Subcutaneous adipose tissue (tissue), 4 donors: Measurements from ENCODE around the gene UGDH. TPM values are rescaled to one million over a fixed set of nuclear protein-coding genes. Genes with fewer than 3 reads are reported as not detected.

Experiments used
- CTCF ChIP-seq: fragments of 450-650 bp; IDR thresholded peaks from one replicate; pipeline ENCODE4 v1.5.1; 2016; ENCODE audit warnings: low read depth, mild to moderate bottlenecking, control low read depth, antibody characterized with exemption, moderate library complexity
- total RNA-seq, 4 donors: library from RNA; depleted of rRNA; stranded (reverse); fragments of >200 nt; gene quantifications; one replicate each; pipeline ENCODE4 v1.1.0, GENCODE V29; 2016

UGDH gene
- 100 to 1,000 TPM in 2 of 4 donors, 10 to 100 TPM in 2; 37.3 to 122 (median 84.2) TPM for total RNA-seq

GRCh38 chr4:39527296-39528060 lies at the start of gene UGDH:
Gene UGDH, minus strand, starts transcription at chr4:39527439. Its CDS starts 5,927 bp downstream, at chr4:39521512.
- TF ChIP-seq CTCF, result no peak

DNA sequence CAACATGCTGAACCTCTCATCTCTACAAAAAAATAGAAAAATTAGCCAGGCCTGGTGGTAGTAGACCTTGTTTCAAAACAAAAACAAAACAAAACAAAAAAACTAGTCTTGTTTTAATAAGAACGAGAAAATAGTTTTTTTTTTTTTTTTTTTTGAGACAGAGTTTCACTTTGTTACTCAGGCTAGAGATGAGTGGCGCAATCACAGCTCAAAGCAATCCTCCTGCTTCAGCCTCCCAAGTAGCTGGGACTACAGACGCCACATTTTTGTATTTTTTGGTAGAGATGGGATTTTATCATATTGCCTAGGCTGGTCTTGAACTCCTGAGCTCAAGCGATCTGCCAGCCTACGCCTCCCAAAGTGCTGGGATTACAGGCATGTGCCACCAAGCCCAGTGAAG lies 47.7 kb upstream of the UGDH start:
- TF ChIP-seq CTCF, result no peak

DNA sequence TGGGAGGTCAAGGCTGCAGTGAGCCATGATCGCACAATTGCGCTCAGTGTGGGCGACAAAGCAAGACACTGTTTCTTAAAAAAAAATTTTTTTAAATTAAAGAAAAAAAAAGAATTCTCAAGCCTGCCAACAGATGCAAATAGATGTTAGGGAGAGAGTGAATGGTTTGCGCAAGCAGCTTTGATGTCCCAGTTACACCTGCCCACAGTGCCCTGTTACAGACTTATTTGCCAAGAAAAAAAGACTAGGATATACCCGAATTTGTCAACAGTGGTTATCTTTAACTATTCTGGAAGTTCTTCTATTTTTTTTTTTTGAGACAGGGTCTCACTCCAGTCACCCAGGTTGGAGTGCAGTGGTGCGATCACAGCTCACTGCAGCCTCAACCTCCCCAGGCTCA lies 44.3 kb upstream of the UGDH start:
- TF ChIP-seq CTCF, result no peak

DNA sequence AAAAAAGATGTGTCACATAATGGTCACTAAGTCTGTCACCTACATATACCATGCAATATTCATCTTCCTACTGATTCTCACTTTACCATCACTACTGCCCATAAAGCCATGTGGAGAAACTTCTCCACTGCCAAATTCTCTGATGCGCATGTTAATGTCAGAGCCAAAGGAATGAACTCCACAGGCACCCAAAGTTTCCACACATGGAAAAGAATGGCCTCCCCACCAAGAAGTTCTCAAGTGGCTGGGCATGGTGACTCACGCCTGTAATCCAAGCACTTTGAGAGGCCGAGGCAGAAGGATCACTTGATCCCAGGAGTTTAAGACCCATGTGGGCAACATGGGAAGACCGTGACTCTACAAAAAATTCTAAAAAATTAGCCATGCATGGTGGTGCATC lies 43.8 kb upstream of the UGDH start:
- no peak for TF ChIP-seq CTCF

- no peak for TF ChIP-seq CTCF
Observed at GRCh38 chr4:39569209-39569608, 42.0 kb upstream of the UGDH start.

DNA sequence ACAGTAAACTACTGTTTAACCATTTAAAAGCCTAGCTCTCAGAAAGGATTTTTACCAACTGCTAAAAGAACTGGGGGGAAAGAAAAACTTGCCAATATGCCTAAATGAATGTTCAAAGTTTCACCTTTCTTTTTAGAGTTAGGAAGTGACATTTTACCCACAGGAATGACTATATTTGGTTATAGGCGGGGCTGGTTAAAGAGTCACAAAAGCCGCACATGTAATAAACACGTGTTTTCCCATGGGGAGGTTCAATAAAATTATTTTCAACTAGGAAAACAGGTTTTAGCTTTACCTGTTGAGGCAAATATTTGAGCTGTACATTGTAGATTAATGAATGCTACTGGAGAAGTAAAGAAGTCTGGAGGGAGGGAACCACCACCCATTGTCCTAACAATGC lies 41.6 kb upstream of the UGDH start:
- no peak for TF ChIP-seq CTCF

DNA sequence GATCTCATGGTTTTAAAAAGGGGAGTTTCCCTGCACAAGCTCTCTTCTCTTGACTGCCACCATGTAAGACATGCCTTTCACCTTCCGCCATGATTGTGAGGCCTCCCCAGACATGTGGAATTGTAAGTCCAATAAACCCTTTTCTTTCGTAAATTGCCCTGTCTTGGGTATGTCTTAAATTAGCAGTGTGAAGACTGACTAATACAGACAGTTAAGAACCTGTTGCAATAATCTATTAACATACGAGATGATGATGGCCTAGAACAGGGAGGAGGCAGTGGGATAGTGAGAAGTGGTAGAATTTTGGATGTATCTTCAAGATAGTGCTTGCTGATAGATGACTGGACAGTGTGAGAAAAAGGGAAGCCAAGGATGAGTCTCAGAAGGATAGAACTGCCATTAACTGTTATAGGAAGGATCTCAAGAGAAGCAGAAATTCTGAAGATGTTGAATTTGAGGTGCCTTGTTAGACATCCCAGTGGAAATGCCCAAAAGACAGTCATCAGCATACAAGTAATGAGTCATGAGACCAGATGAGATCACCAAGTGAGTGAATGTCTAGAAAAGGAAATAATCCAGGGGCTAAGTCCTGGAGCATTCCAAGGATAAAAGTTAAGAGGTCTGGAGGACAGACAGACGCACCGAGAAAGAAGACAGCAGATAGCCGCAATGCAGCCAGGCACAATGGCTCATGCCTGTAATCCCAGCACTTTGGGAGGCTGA lies 38.8 kb upstream of the UGDH start:
- no peak for TF ChIP-seq CTCF
